ENCODE results near the gene KRI1. TPM values are rescaled to one million over a fixed set of nuclear protein-coding genes. Genes with fewer than 3 reads are reported as not detected.

Gene KRI1
- total and polyA plus RNA-seq, 2 of the 8 experiments (the other 6 are each of a cell fraction or from before 2014, with no cell fraction given) = 14.2 to 45.2 TPM

- TF ChIP-seq TAF7 (optimal IDR thresholded peaks at IDR 0.05; ENCODE audit: borderline replicate concordance, low read depth, low read length) (no peak), POLR2AphosphoS5 (IDR thresholded peaks at IDR 0.05; ENCODE audit: low read depth, low read length) (no peak), RXRA (IDR thresholded peaks at IDR 0.05; ENCODE audit: insufficient read depth, low read depth, low read length) (no peak), CHD1 (IDR thresholded peaks at IDR 0.05; ENCODE audit: low read depth, low read length) (no peak), RFX5 (IDR thresholded peaks at IDR 0.05; ENCODE audit: borderline replicate concordance, low read depth, low read length) (no peak)
Measured at GRCh38 chr19:10582091-10582490, 16.3 kb upstream of the KRI1 start (continued).
